ENCODE measurements around the gene ANGPTL2. TPM values are rescaled to one million over a fixed set of nuclear protein-coding genes. Genes with fewer than 3 reads are reported as not detected.
"Not testable (repeated sequence)": the region's sequence is repeated elsewhere in the genome, so short reads cannot be mapped to it uniquely, and the experiment has no call there.

The ANGPTL2 gene
- total RNA-seq, 5 donors from 2014 or later (not counting 1 experiment from before 2014, with no cell fraction given): 0.10 to 0.82 (median 0.13) TPM; not detected in 2

GRCh38 chr9:127147251-127147650, 24.8 kb upstream of the ANGPTL2 start:
- no peak overlapping the region for H3K27ac ChIP-seq (ENCODE audit: low read length)
- no peaks in the 10 kb centered on the region for H3K9me3 ChIP-seq
- H3K4me3 ChIP-seq (ENCODE audit: control insufficient read depth in 1 of 2, extremely low read depth in 1 of 2, low read length in 1 of 2): no peak overlapping the region
- POLR2A ChIA-PET: interaction anchor here in 1 of 2 donors (0.6 kb wide), 1 partner anchor 32 kb away, joined by 3 read pairs; no protein-coding TSS in a partner anchor
- Mint-ChIP-seq H3K27me3 (no peaks in the 10 kb centered on the region), H3K9me3 (peaks cover 0 to 3% (median 0%) of the 10 kb centered on the region in 3 donors), H3K36me3 (peaks cover 3% of the 10 kb centered on the region), H3K27ac (no peak overlapping the region), H3K4me1 (no peaks in the 10 kb centered on the region), H3K4me3 (no peak overlapping the region)
- H3K27me3 ChIP-seq (replicated peaks in 1 of 2; ENCODE audit: control insufficient read depth in 2 of 2, extremely low read depth in 1 of 2, insufficient read depth in 2 of 2, low read length in 1 of 2): no peaks in the 10 kb centered on the region
- DNase-seq: no peak
- no peaks in the 10 kb centered on the region for H3K36me3 ChIP-seq (ENCODE audit: control insufficient read depth in 2 of 2, extremely low read depth in 1 of 2, insufficient read depth in 1 of 2, low read length in 1 of 2)
- no peaks in the 10 kb centered on the region for H3K4me1 ChIP-seq (ENCODE audit: control insufficient read depth in 1 of 2, extremely low read depth in 1 of 2, insufficient read depth in 2 of 2, low read length in 2 of 2)
- CTCF ChIA-PET: no interaction called here
- ATAC-seq (replicated peaks in 1 of 4): no peak
- no CpG with 5 or more reads among the region's 2 CpGs for WGBS (ENCODE audit: insufficient coverage)

- not testable (repeated sequence) for H3K4me3 Mint-ChIP-seq; H3K9me3 ChIP-seq; H3K27me3 Mint-ChIP-seq; H3K9me3 Mint-ChIP-seq; ATAC-seq (replicated peaks in 1 of 4); H3K4me1 ChIP-seq (ENCODE audit: control insufficient read depth in 1 of 2, extremely low read depth in 1 of 2, insufficient read depth in 2 of 2, low read length in 2 of 2); H3K27me3 ChIP-seq (replicated peaks in 1 of 2; ENCODE audit: control insufficient read depth in 2 of 2, extremely low read depth in 1 of 2, insufficient read depth in 2 of 2, low read length in 1 of 2); H3K4me1 Mint-ChIP-seq; H3K27ac Mint-ChIP-seq; DNase-seq; H3K27ac ChIP-seq (ENCODE audit: low read length); H3K36me3 ChIP-seq (ENCODE audit: control insufficient read depth in 2 of 2, extremely low read depth in 1 of 2, insufficient read depth in 1 of 2, low read length in 1 of 2); H3K4me3 ChIP-seq (ENCODE audit: control insufficient read depth in 1 of 2, extremely low read depth in 1 of 2, low read length in 1 of 2); H3K36me3 Mint-ChIP-seq
- ChIA-PET POLR2A (interaction anchor here in 1 of 2 donors (0.7 kb wide), 1 partner anchor 429 kb away, joined by 9 read pairs; no protein-coding TSS in a partner anchor), CTCF (interaction anchor here in 1 of 2 donors (0.7 kb wide), 1 partner anchor 12 kb away, joined by 5 read pairs; no protein-coding TSS in a partner anchor)
Measured at GRCh38 chr9:127146841-127147240, 24.4 kb upstream of the ANGPTL2 start.

GRCh38 chr9:127144670-127145445, 22.4 kb upstream of the ANGPTL2 start:
- CTCF ChIA-PET: no interaction called here
- Histone ChIP-seq H3K4me3 (ENCODE audit: control insufficient read depth in 1 of 2, extremely low read depth in 1 of 2, low read length in 1 of 2) (no peak overlapping the region), H3K9me3 (no peaks in the 10 kb centered on the region), H3K36me3 (ENCODE audit: control insufficient read depth in 2 of 2, extremely low read depth in 1 of 2, insufficient read depth in 1 of 2, low read length in 1 of 2) (no peaks in the 10 kb centered on the region), H3K4me1 (ENCODE audit: control insufficient read depth in 1 of 2, extremely low read depth in 1 of 2, insufficient read depth in 2 of 2, low read length in 2 of 2) (no peaks in the 10 kb centered on the region), H3K27ac (ENCODE audit: low read length) (no peak overlapping the region), H3K27me3 (replicated peaks in 1 of 2; ENCODE audit: control insufficient read depth in 2 of 2, extremely low read depth in 1 of 2, insufficient read depth in 2 of 2, low read length in 1 of 2) (no peaks in the 10 kb centered on the region)
- no peak for ATAC-seq (replicated peaks in 1 of 4)
- WGBS (ENCODE audit: insufficient coverage): 97% methylated on average over 5 of the region's 8 CpGs
- H3K4me1 Mint-ChIP-seq: no peaks in the 10 kb centered on the region
- POLR2A ChIA-PET: no interaction called here
- no peak for DNase-seq
- H3K4me3 Mint-ChIP-seq: no peak overlapping the region
- H3K27me3 Mint-ChIP-seq: no peaks in the 10 kb centered on the region
- H3K36me3 Mint-ChIP-seq: peaks cover 3% of the 10 kb centered on the region
- no peak overlapping the region for H3K27ac Mint-ChIP-seq
- peaks cover 0 to 3% (median 0%) of the 10 kb centered on the region in 3 donors for H3K9me3 Mint-ChIP-seq

GRCh38 chr9:127143920-127144465, 21.6 kb upstream of the ANGPTL2 start:
- 96% methylated on average over 4 of the region's 8 CpGs for WGBS (ENCODE audit: insufficient coverage)
- CTCF ChIA-PET: no interaction called here

GRCh38 chr9:127142931-127143464, 20.6 kb upstream of the ANGPTL2 start:
- CTCF ChIA-PET: no interaction called here
- DNase-seq (no peak), ATAC-seq (replicated peaks in 1 of 4) (no peak)
- H3K9me3 Mint-ChIP-seq: peaks cover 0 to 3% (median 0%) of the 10 kb centered on the region in 3 donors
- no peaks in the 10 kb centered on the region for H3K36me3 ChIP-seq (ENCODE audit: control insufficient read depth in 2 of 2, extremely low read depth in 1 of 2, insufficient read depth in 1 of 2, low read length in 1 of 2)
- no peak overlapping the region for H3K4me3 Mint-ChIP-seq
- no peaks in the 10 kb centered on the region for H3K27me3 Mint-ChIP-seq
- H3K27ac ChIP-seq (ENCODE audit: low read length): no peak overlapping the region
- H3K4me1 ChIP-seq (ENCODE audit: control insufficient read depth in 1 of 2, extremely low read depth in 1 of 2, insufficient read depth in 2 of 2, low read length in 2 of 2): no peaks in the 10 kb centered on the region
- H3K27me3 ChIP-seq (replicated peaks in 1 of 2; ENCODE audit: control insufficient read depth in 2 of 2, extremely low read depth in 1 of 2, insufficient read depth in 2 of 2, low read length in 1 of 2): no peaks in the 10 kb centered on the region
- H3K27ac Mint-ChIP-seq: no peak overlapping the region
- no CpG with 5 or more reads among the region's 2 CpGs for WGBS (ENCODE audit: insufficient coverage)
- no peak overlapping the region for H3K4me3 ChIP-seq (ENCODE audit: control insufficient read depth in 1 of 2, extremely low read depth in 1 of 2, low read length in 1 of 2)
- no peaks in the 10 kb centered on the region for H3K4me1 Mint-ChIP-seq
- POLR2A ChIA-PET: interaction anchor here in 1 of 2 donors (0.6 kb wide), 1 partner anchor 20 kb away, joined by 3 read pairs; no protein-coding TSS in a partner anchor
- H3K36me3 Mint-ChIP-seq: peaks cover 3% of the 10 kb centered on the region
- no peaks in the 10 kb centered on the region for H3K9me3 ChIP-seq

More at GRCh38 chr9:127143920-127144465, 21.6 kb upstream of the ANGPTL2 start:
- Mint-ChIP-seq H3K4me1 (no peaks in the 10 kb centered on the region), H3K27me3 (no peaks in the 10 kb centered on the region), H3K4me3 (no peak overlapping the region), H3K9me3 (peaks cover 0 to 3% (median 0%) of the 10 kb centered on the region in 3 donors), H3K36me3 (peaks cover 3% of the 10 kb centered on the region), H3K27ac (no peak overlapping the region)
- Histone ChIP-seq H3K9me3 (no peaks in the 10 kb centered on the region), H3K4me3 (ENCODE audit: control insufficient read depth in 1 of 2, extremely low read depth in 1 of 2, low read length in 1 of 2) (no peak overlapping the region), H3K36me3 (ENCODE audit: control insufficient read depth in 2 of 2, extremely low read depth in 1 of 2, insufficient read depth in 1 of 2, low read length in 1 of 2) (no peaks in the 10 kb centered on the region), H3K27me3 (replicated peaks in 1 of 2; ENCODE audit: control insufficient read depth in 2 of 2, extremely low read depth in 1 of 2, insufficient read depth in 2 of 2, low read length in 1 of 2) (no peaks in the 10 kb centered on the region), H3K27ac (ENCODE audit: low read length) (no peak overlapping the region), H3K4me1 (ENCODE audit: control insufficient read depth in 1 of 2, extremely low read depth in 1 of 2, insufficient read depth in 2 of 2, low read length in 2 of 2) (no peaks in the 10 kb centered on the region)
- no peak for ATAC-seq (replicated peaks in 1 of 4)
- DNase-seq: no peak
- POLR2A ChIA-PET: no interaction called here

- no peak for ATAC-seq (replicated peaks in 1 of 4)
- H3K4me3 Mint-ChIP-seq: no peak overlapping the region
- Histone ChIP-seq H3K27ac (ENCODE audit: low read length) (no peak overlapping the region), H3K4me3 (ENCODE audit: control insufficient read depth in 1 of 2, extremely low read depth in 1 of 2, low read length in 1 of 2) (no peak overlapping the region), H3K27me3 (replicated peaks in 1 of 2; ENCODE audit: control insufficient read depth in 2 of 2, extremely low read depth in 1 of 2, insufficient read depth in 2 of 2, low read length in 1 of 2) (no peaks in the 10 kb centered on the region), H3K9me3 (no peaks in the 10 kb centered on the region), H3K36me3 (ENCODE audit: control insufficient read depth in 2 of 2, extremely low read depth in 1 of 2, insufficient read depth in 1 of 2, low read length in 1 of 2) (no peaks in the 10 kb centered on the region), H3K4me1 (ENCODE audit: control insufficient read depth in 1 of 2, extremely low read depth in 1 of 2, insufficient read depth in 2 of 2, low read length in 2 of 2) (no peaks in the 10 kb centered on the region)
- peaks cover 3% of the 10 kb centered on the region for H3K36me3 Mint-ChIP-seq
- H3K9me3 Mint-ChIP-seq: peaks cover 0 to 3% (median 0%) of the 10 kb centered on the region in 3 donors
- WGBS (ENCODE audit: insufficient coverage): 93% methylated on average over 2 of the region's 3 CpGs
- H3K4me1 Mint-ChIP-seq: no peaks in the 10 kb centered on the region
- POLR2A ChIA-PET: interaction anchor here in 1 of 2 donors (0.6 kb wide), 1 partner anchor 21 kb away, joined by 3 read pairs; no protein-coding TSS in a partner anchor
- CTCF ChIA-PET: no interaction called here
- DNase-seq: no peak
- no peaks in the 10 kb centered on the region for H3K27me3 Mint-ChIP-seq
- no peak overlapping the region for H3K27ac Mint-ChIP-seq
Measured at GRCh38 chr9:127142291-127142690, 19.9 kb upstream of the ANGPTL2 start.

Data from T-cell (primary cell).